ENCODE measurements around the gene DUS1L. TPM values are rescaled to one million over a fixed set of nuclear protein-coding genes. Genes with fewer than 3 reads are reported as not detected.

The DUS1L gene
- total RNA-seq, 1 donor from 2014 or later, result 97.1 TPM

- H3K4me1 Mint-ChIP-seq (ENCODE audit: unreplicated experiment), result peaks cover 6% of the 10 kb centered on the region
- peak overlapping the region; percentile 83 for H3K27ac Mint-ChIP-seq
- H3K9me3 Mint-ChIP-seq, result no peaks in the 10 kb centered on the region
- H3K36me3 Mint-ChIP-seq, result no peaks in the 10 kb centered on the region
- DNase-seq (ENCODE audit: extremely low spot score, unreplicated experiment), result no peak
- H3K27me3 Mint-ChIP-seq, result no peaks in the 10 kb centered on the region
- no peak for TF ChIP-seq CTCF (conservative IDR thresholded peaks at IDR 0.05)
- peak overlapping the region; percentile 80 for H3K4me3 Mint-ChIP-seq
Observed at GRCh38 chr17:82100502-82101298, 35.1 kb upstream of the DUS1L start.

- TF ChIP-seq CTCF (conservative IDR thresholded peaks at IDR 0.05), result no peak
- Mint-ChIP-seq H3K27me3 (no peaks in the 10 kb centered on the region), H3K36me3 (no peaks in the 10 kb centered on the region), H3K27ac (peak overlapping the region; percentile 62), H3K9me3 (no peaks in the 10 kb centered on the region), H3K4me1 (ENCODE audit: unreplicated experiment) (peaks cover 4% of the 10 kb centered on the region), H3K4me3 (peak overlapping the region; percentile 80)
- no peak for DNase-seq (ENCODE audit: extremely low spot score, unreplicated experiment)
Observed at GRCh38 chr17:82098939-82099763, 33.5 kb upstream of the DUS1L start.

- Mint-ChIP-seq H3K27me3 (no peaks in the 10 kb centered on the region), H3K36me3 (no peaks in the 10 kb centered on the region), H3K9me3 (no peaks in the 10 kb centered on the region), H3K4me3 (peak within 1 kb of the TSS; percentile 82), H3K27ac (peak within 1 kb of the TSS; percentile 23), H3K4me1 (ENCODE audit: unreplicated experiment) (no peaks in the 10 kb centered on the region)
- peak; percentile 97 for DNase-seq (ENCODE audit: extremely low spot score, unreplicated experiment)
- peak; percentile 59 for TF ChIP-seq CTCF (conservative IDR thresholded peaks at IDR 0.05)
Observed at GRCh38 chr17:82098169-82098938, 32.8 kb upstream of the DUS1L start, which contains the start of gene FASN. Gene FASN (minus strand): TSS chr17:82098236. CDS start chr17:82096445, 1,791 bp downstream.

GRCh38 chr17:82097919-82098168, 32.2 kb upstream of the DUS1L start:
- DNase-seq (ENCODE audit: extremely low spot score, unreplicated experiment), result no peak
- no peaks in the 10 kb centered on the region for H3K27me3 Mint-ChIP-seq
- peak overlapping the region; percentile 67 for H3K4me3 Mint-ChIP-seq
- TF ChIP-seq CTCF (conservative IDR thresholded peaks at IDR 0.05), result no peak
- H3K27ac Mint-ChIP-seq, result no peak overlapping the region
- H3K4me1 Mint-ChIP-seq (ENCODE audit: unreplicated experiment), result no peaks in the 10 kb centered on the region
- H3K9me3 Mint-ChIP-seq, result no peaks in the 10 kb centered on the region
- no peaks in the 10 kb centered on the region for H3K36me3 Mint-ChIP-seq

- DNase-seq (ENCODE audit: extremely low spot score, unreplicated experiment), result no peak
- peak overlapping the region; percentile 23 for H3K27ac Mint-ChIP-seq
- H3K4me3 Mint-ChIP-seq, result peak overlapping the region; percentile 82
Observed at GRCh38 chr17:82097184-82097918, 31.7 kb upstream of the DUS1L start.

More at GRCh38 chr17:82097184-82097918, 31.7 kb upstream of the DUS1L start:
- no peaks in the 10 kb centered on the region for H3K27me3 Mint-ChIP-seq
- H3K9me3 Mint-ChIP-seq, result no peaks in the 10 kb centered on the region
- H3K4me1 Mint-ChIP-seq (ENCODE audit: unreplicated experiment), result no peaks in the 10 kb centered on the region
- TF ChIP-seq CTCF (conservative IDR thresholded peaks at IDR 0.05), result no peak
- H3K36me3 Mint-ChIP-seq, result no peaks in the 10 kb centered on the region

All from type B pancreatic cell (in vitro differentiated cells).